HL-60 (cell line): Measurements from ENCODE around the gene KCNH1.

ENCODE experiments used
- GABPA ChIP-seq: IDR thresholded peaks from 2 replicates; pipeline ENCODE4 v1.6.1; 2012; ENCODE audit warnings: low read depth
- POLR2AphosphoS5 ChIP-seq: IDR thresholded peaks from 2 replicates; pipeline ENCODE4 v1.6.1; 2012; ENCODE audit warnings: low read depth
- TF ChIP-seq, protein P1 (sequence below): IDR thresholded peaks from one replicate; pipeline ENCODE4 v1.5.1; 2011; ENCODE audit warnings: low read length, control low read depth, inconsistent platforms; ENCODE audit not compliant: insufficient read depth
- TF ChIP-seq, protein P2 (sequence below): IDR thresholded peaks from 2 replicates; pipeline ENCODE4 v1.6.1; 2012; ENCODE audit warnings: low read depth; ENCODE audit not compliant: insufficient replicate concordance

GRCh38 chr1:211092955-211093354, 41.0 kb downstream of the KCNH1 start:
- TF ChIP-seq, protein P1, sequence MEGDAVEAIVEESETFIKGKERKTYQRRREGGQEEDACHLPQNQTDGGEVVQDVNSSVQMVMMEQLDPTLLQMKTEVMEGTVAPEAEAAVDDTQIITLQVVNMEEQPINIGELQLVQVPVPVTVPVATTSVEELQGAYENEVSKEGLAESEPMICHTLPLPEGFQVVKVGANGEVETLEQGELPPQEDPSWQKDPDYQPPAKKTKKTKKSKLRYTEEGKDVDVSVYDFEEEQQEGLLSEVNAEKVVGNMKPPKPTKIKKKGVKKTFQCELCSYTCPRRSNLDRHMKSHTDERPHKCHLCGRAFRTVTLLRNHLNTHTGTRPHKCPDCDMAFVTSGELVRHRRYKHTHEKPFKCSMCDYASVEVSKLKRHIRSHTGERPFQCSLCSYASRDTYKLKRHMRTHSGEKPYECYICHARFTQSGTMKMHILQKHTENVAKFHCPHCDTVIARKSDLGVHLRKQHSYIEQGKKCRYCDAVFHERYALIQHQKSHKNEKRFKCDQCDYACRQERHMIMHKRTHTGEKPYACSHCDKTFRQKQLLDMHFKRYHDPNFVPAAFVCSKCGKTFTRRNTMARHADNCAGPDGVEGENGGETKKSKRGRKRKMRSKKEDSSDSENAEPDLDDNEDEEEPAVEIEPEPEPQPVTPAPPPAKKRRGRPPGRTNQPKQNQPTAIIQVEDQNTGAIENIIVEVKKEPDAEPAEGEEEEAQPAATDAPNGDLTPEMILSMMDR = no peak
- no peak for TF ChIP-seq POLR2AphosphoS5
- TF ChIP-seq, protein P2, sequence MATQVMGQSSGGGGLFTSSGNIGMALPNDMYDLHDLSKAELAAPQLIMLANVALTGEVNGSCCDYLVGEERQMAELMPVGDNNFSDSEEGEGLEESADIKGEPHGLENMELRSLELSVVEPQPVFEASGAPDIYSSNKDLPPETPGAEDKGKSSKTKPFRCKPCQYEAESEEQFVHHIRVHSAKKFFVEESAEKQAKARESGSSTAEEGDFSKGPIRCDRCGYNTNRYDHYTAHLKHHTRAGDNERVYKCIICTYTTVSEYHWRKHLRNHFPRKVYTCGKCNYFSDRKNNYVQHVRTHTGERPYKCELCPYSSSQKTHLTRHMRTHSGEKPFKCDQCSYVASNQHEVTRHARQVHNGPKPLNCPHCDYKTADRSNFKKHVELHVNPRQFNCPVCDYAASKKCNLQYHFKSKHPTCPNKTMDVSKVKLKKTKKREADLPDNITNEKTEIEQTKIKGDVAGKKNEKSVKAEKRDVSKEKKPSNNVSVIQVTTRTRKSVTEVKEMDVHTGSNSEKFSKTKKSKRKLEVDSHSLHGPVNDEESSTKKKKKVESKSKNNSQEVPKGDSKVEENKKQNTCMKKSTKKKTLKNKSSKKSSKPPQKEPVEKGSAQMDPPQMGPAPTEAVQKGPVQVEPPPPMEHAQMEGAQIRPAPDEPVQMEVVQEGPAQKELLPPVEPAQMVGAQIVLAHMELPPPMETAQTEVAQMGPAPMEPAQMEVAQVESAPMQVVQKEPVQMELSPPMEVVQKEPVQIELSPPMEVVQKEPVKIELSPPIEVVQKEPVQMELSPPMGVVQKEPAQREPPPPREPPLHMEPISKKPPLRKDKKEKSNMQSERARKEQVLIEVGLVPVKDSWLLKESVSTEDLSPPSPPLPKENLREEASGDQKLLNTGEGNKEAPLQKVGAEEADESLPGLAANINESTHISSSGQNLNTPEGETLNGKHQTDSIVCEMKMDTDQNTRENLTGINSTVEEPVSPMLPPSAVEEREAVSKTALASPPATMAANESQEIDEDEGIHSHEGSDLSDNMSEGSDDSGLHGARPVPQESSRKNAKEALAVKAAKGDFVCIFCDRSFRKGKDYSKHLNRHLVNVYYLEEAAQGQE = no peak
- TF ChIP-seq GABPA = no peak
